GM19238 (cell line): ENCODE measurements around the gene RHNO1.

Experiments used
- DNase-seq: peaks from one replicate; pipeline ENCODE4 v3.0.0; 2011; ENCODE audit warnings: low spot score; ENCODE audit not compliant: insufficient read length

Gene RHNO1

GRCh38 chr12:2902272-2902880, 25.4 kb downstream of the RHNO1 start:
- DNase-seq = no peak

GRCh38 chr12:2904260-2904659, 27.2 kb downstream of the RHNO1 start:
- no peak for DNase-seq

GRCh38 chr12:2912216-2912575, 35.2 kb downstream of the RHNO1 start:
- DNase-seq = no peak

GRCh38 chr12:2919249-2919648, 42.2 kb downstream of the RHNO1 start:
- DNase-seq = no peak

- DNase-seq = no peak
These were observed 45.3 kb downstream of the RHNO1 start for GRCh38 chr12:2922329-2922728.

GRCh38 chr12:2923057-2923456, 46.0 kb downstream of the RHNO1 start:
- no peak for DNase-seq

GRCh38 chr12:2924019-2924418, 47.0 kb downstream of the RHNO1 start:
- DNase-seq = no peak

- DNase-seq = no peak
These were observed 48.4 kb downstream of the RHNO1 start for GRCh38 chr12:2925322-2925995.

- no peak for DNase-seq
These were observed 53.8 kb downstream of the RHNO1 start for GRCh38 chr12:2930865-2931264.

- DNase-seq = no peak
These were observed 56.6 kb downstream of the RHNO1 start for GRCh38 chr12:2933586-2933985.

- DNase-seq = no peak
These were observed 57.3 kb downstream of the RHNO1 start for GRCh38 chr12:2934371-2934770.

GRCh38 chr12:2936301-2936700, 59.3 kb downstream of the RHNO1 start:
- no peak for DNase-seq

- no peak for DNase-seq
These were observed 60.5 kb downstream of the RHNO1 start for GRCh38 chr12:2937500-2937899.
